GM18505 (cell line): Measurements from ENCODE around the gene FERD3L.
A peak's percentile ranks its signal among the peaks of the same experiment; 100 is the strongest.

Experiments used
- ATAC-seq: cut with Tn5 transposase; IDR thresholded peaks from one replicate; pipeline ENCODE4 v1.9.1; 2021; ENCODE audit not compliant: unreplicated experiment
- POLR2A ChIP-seq: IDR thresholded peaks from 4 replicates; pipeline ENCODE4 v1.6.1; 2011; ENCODE audit warnings: borderline replicate concordance; ENCODE audit not compliant: insufficient read depth, insufficient read length; ENCODE audit errors: extremely low read depth

Gene FERD3L

GRCh38 chr7:19128856-19129255, 16.4 kb downstream of the FERD3L start:
- no peak for TF ChIP-seq POLR2A
- no peak for ATAC-seq

GRCh38 chr7:19121977-19122588, 23.1 kb downstream of the FERD3L start:
- TF ChIP-seq POLR2A: no peak
- no peak for ATAC-seq

- no peak for ATAC-seq
- no peak for TF ChIP-seq POLR2A
Measured at GRCh38 chr7:19119870-19120486, 25.2 kb downstream of the FERD3L start.

GRCh38 chr7:19119372-19119771, 25.8 kb downstream of the FERD3L start:
- ATAC-seq: no peak
- TF ChIP-seq POLR2A: no peak

GRCh38 chr7:19118636-19119371, 26.4 kb downstream of the FERD3L start:
- TF ChIP-seq POLR2A: no peak
- no peak for ATAC-seq

- ATAC-seq: no peak
- no peak for TF ChIP-seq POLR2A
Measured at GRCh38 chr7:19117870-19118608, 27.2 kb downstream of the FERD3L start.

GRCh38 chr7:19117091-19117869, 27.9 kb downstream of the FERD3L start, which contains the start of gene TWIST1:
TSS of gene TWIST1 (minus strand) at chr7:19117636. CDS start at chr7:19117321, 315 bp downstream.
- ATAC-seq: peak; percentile 44

GRCh38 chr7:19116121-19117090, 28.8 kb downstream of the FERD3L start:
- no peak for TF ChIP-seq POLR2A
- ATAC-seq: peak; percentile 28

More at GRCh38 chr7:19117091-19117869, 27.9 kb downstream of the FERD3L start, which contains the start of gene TWIST1:
- no peak for TF ChIP-seq POLR2A

- ATAC-seq: no peak
- TF ChIP-seq POLR2A: no peak
Measured at GRCh38 chr7:19114551-19114855, 30.7 kb downstream of the FERD3L start.

- no peak for TF ChIP-seq POLR2A
- no peak for ATAC-seq
Measured at GRCh38 chr7:19113855-19114550, 31.2 kb downstream of the FERD3L start.

GRCh38 chr7:19113002-19113350, 32.2 kb downstream of the FERD3L start:
- ATAC-seq: no peak
- no peak for TF ChIP-seq POLR2A
